HL-60 (cell line): ENCODE measurements around the gene KCNK15.

Experiments
- POLR2AphosphoS5 ChIP-seq: IDR thresholded peaks from 2 replicates; pipeline ENCODE4 v1.6.1; 2012; ENCODE audit warnings: low read depth
- TF ChIP-seq, protein P1 (sequence below): IDR thresholded peaks from one replicate; pipeline ENCODE4 v1.5.1; 2011; ENCODE audit warnings: low read length, control low read depth, inconsistent platforms; ENCODE audit not compliant: insufficient read depth

GRCh38 chr20:44709380-44709779, 36.3 kb upstream of the KCNK15 start:
- no peak for TF ChIP-seq POLR2AphosphoS5
- TF ChIP-seq, protein P1, sequence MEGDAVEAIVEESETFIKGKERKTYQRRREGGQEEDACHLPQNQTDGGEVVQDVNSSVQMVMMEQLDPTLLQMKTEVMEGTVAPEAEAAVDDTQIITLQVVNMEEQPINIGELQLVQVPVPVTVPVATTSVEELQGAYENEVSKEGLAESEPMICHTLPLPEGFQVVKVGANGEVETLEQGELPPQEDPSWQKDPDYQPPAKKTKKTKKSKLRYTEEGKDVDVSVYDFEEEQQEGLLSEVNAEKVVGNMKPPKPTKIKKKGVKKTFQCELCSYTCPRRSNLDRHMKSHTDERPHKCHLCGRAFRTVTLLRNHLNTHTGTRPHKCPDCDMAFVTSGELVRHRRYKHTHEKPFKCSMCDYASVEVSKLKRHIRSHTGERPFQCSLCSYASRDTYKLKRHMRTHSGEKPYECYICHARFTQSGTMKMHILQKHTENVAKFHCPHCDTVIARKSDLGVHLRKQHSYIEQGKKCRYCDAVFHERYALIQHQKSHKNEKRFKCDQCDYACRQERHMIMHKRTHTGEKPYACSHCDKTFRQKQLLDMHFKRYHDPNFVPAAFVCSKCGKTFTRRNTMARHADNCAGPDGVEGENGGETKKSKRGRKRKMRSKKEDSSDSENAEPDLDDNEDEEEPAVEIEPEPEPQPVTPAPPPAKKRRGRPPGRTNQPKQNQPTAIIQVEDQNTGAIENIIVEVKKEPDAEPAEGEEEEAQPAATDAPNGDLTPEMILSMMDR = no peak
